RKO (cell line): ENCODE measurements around the gene QPCT.
"Not testable (repeated sequence)": the region's sequence is repeated elsewhere in the genome, so short reads cannot be mapped to it uniquely, and the experiment has no call there.

Experiments used
- DNase-seq: peaks from one replicate; pipeline ENCODE4 v3.0.0-alpha.2; 2016; ENCODE audit warnings: low spot score

Gene QPCT

GRCh38 chr2:37391711-37392110 lies 47.3 kb downstream of the QPCT start:
- no peak for DNase-seq

- no peak for DNase-seq
Measured at GRCh38 chr2:37392428-37392827, 48.0 kb downstream of the QPCT start.

- DNase-seq, result no peak
Measured at GRCh38 chr2:37394263-37394662, 49.8 kb downstream of the QPCT start.

- DNase-seq, result no peak
Measured at GRCh38 chr2:37394796-37395555, 50.5 kb downstream of the QPCT start.

- DNase-seq, result no peak
Measured at GRCh38 chr2:37396890-37397565, 52.6 kb downstream of the QPCT start.

- DNase-seq, result no peak
Measured at GRCh38 chr2:37398990-37399389, 54.6 kb downstream of the QPCT start.

GRCh38 chr2:37400041-37400440 lies 55.6 kb downstream of the QPCT start:
- DNase-seq, result no peak

- DNase-seq, result no peak
Measured at GRCh38 chr2:37402636-37403035, 58.2 kb downstream of the QPCT start.

GRCh38 chr2:37405781-37406180 lies 61.4 kb downstream of the QPCT start:
- DNase-seq, result no peak

GRCh38 chr2:37412231-37412630 lies 67.8 kb downstream of the QPCT start:
- no peak for DNase-seq

GRCh38 chr2:37413911-37414469 lies 69.6 kb downstream of the QPCT start:
- not testable (repeated sequence) for DNase-seq

GRCh38 chr2:37414470-37414949 lies 70.1 kb downstream of the QPCT start:
- peak; percentile 48 for DNase-seq

GRCh38 chr2:37415128-37415820 lies 70.8 kb downstream of the QPCT start:
- no peak for DNase-seq

- DNase-seq, result no peak
Measured at GRCh38 chr2:37417321-37417720, 72.9 kb downstream of the QPCT start.

- no peak for DNase-seq
Measured at GRCh38 chr2:37418956-37419355, 74.5 kb downstream of the QPCT start.

GRCh38 chr2:37421686-37422085 lies 77.3 kb downstream of the QPCT start:
- DNase-seq, result no peak

- no peak for DNase-seq
Measured at GRCh38 chr2:37422816-37423215, 78.4 kb downstream of the QPCT start.
